HepG2 (cell line): ENCODE results near the gene SDK1. TPM values are rescaled to one million over a fixed set of nuclear protein-coding genes. Genes with fewer than 3 reads are reported as not detected.

Experiments
- ATAC-seq: fragments of 200-7000 bp; cut with Tn5 transposase; 3 replicates; pipeline ENCODE4 v1.9.1; 2020; ENCODE audit warnings: mild to moderate bottlenecking, moderate library complexity
- BruUV-seq: library from RNA; stranded (reverse); fragments of 400-500 nt; replicated peaks from 2 replicates; lab custom pipeline; 2021; lab: Mats Ljungman, UMichigan
- CTCF ChIA-PET: fragments of 300-600 bp; formaldehyde crosslinking; extraction: SDS; loops from one replicate; lab custom pipeline; 2021; ENCODE audit warnings: low total read pairs, inconsistent platforms, low intra/inter-chr PET ratio; lab: Yijun Ruan, JAX
- POLR2A ChIA-PET: fragments of 350-600 bp; sonication (Branson Sonifier 250); formaldehyde crosslinking; loops from one replicate; lab custom pipeline; 2020; ENCODE audit warnings: antibody characterized with exemption, inconsistent platforms; lab: Yijun Ruan, JAX
- DNase-seq: peaks from one replicate; pipeline ENCODE4 v3.0.0-alpha.2; 2015; ENCODE audit warnings: low spot score
- FAIRE-seq: peaks from 3 replicates; lab custom pipeline; 2011; peaks lifted over from hg19 to GRCh38; lab: Jason Lieb, UNC
- H2AFZ ChIP-seq: one replicate; pipeline ENCODE4 v1.6.1; 2011; ENCODE audit warnings: low read length, inconsistent platforms
- H3K27ac ChIP-seq: fragments of 300-600 bp; 3 replicates; pipeline ENCODE4 v1.8.0; 2011; ENCODE audit warnings: mixed run types, mild to moderate bottlenecking, mixed read lengths, low read length, inconsistent platforms; ENCODE audit not compliant: insufficient read depth; ENCODE audit errors: extremely low read length
- H3K27me3 ChIP-seq, 2 experiments: fragments of 200-600 bp in 1 of 2; 2 replicates in 1 of 2; 3 replicates in 1 of 2; pipeline versions ENCODE4 v1.6.0 to v1.8.0; 2011; ENCODE audit warnings: low read length in 2 of 2, mild to moderate bottlenecking in 2 of 2, moderate library complexity in 2 of 2, inconsistent platforms in 1 of 2; ENCODE audit not compliant: insufficient read depth in 2 of 2, control insufficient read depth in 1 of 2
- H3K36me3 ChIP-seq, 2 experiments: fragments of 200-600 bp in 1 of 2; replicated peaks in 1 of 2; 2 replicates in 1 of 2; 3 replicates in 1 of 2; pipeline versions ENCODE4 v1.5.1 to v1.8.0; 2011; ENCODE audit warnings: low read length in 2 of 2, inconsistent platforms in 1 of 2; ENCODE audit not compliant: insufficient read depth in 2 of 2, control insufficient read depth in 1 of 2
- H3K4me1 ChIP-seq: 2 replicates; pipeline ENCODE4 v1.5.1; 2012; ENCODE audit warnings: low read length, inconsistent platforms; ENCODE audit not compliant: insufficient read depth
- H3K4me2 ChIP-seq: 2 replicates; pipeline ENCODE4 v1.6.0; 2011; ENCODE audit warnings: low read depth, low read length, inconsistent platforms
- H3K4me3 ChIP-seq, 3 experiments: fragments of 200-600 bp in 1 of 3; sonication (generic), shearing (Covaris generic) in 1 of 3; replicated peaks in 1 of 3; 2 replicates each; pipeline ENCODE4 v1.5.1; 2011 to 2016; ENCODE audit warnings: low read length in 3 of 3, inconsistent platforms in 2 of 3, low read depth in 2 of 3, mild to moderate bottlenecking in 2 of 3, control low read depth in 1 of 3, mixed read lengths in 1 of 3; ENCODE audit not compliant: insufficient read depth in 1 of 3
- H3K79me2 ChIP-seq: one replicate; pipeline ENCODE4 v1.6.1; 2011; ENCODE audit warnings: low read length, inconsistent platforms; ENCODE audit not compliant: insufficient read depth
- H3K9ac ChIP-seq: 2 replicates; pipeline ENCODE4 v1.6.0; 2011; ENCODE audit warnings: mild to moderate bottlenecking, low read depth, low read length, inconsistent platforms; ENCODE audit not compliant: insufficient read depth
- H3K9me3 ChIP-seq: 2 replicates; pipeline ENCODE4 v1.5.1; 2012; ENCODE audit warnings: mild to moderate bottlenecking, low read length
- H4K20me1 ChIP-seq: 2 replicates; pipeline ENCODE4 v1.6.0; 2011; ENCODE audit warnings: inconsistent platforms, mild to moderate bottlenecking, low read length, moderate library complexity; ENCODE audit not compliant: insufficient read depth
- AHR ChIP-seq: IDR thresholded peaks from 2 replicates; pipeline ENCODE4 v1.6.1; 2018; ENCODE audit warnings: missing genetic modification reagents, missing compliant biosample characterization
- ATF7 ChIP-seq, 2 experiments: fragments of 450-650 bp in 1 of 2; sonication (generic) in 1 of 2; formaldehyde crosslinking in 1 of 2; IDR thresholded peaks; 2 replicates each; pipeline versions ENCODE4 v1.4.0 to v1.6.1; 2016 to 2020; ENCODE audit warnings: antibody characterized with exemption in 1 of 2, mild to moderate bottlenecking in 1 of 2, missing genetic modification reagents in 1 of 2
- HNF4G ChIP-seq, 2 experiments: sonication (generic) in 1 of 2; formaldehyde crosslinking in 1 of 2; IDR thresholded peaks; 2 replicates each; pipeline versions ENCODE4 v1.4.0 to v1.6.1; 2011 to 2020; ENCODE audit warnings: borderline replicate concordance in 2 of 2, low read depth in 2 of 2, mild to moderate bottlenecking in 2 of 2, low read length in 1 of 2, missing genetic modification reagents in 1 of 2, moderate library complexity in 1 of 2
- MAX ChIP-seq: IDR thresholded peaks from 2 replicates; pipeline ENCODE4 v1.6.1; 2012; ENCODE audit warnings: inconsistent platforms
- MTF2 ChIP-seq: sonication (generic); formaldehyde crosslinking; IDR thresholded peaks from 2 replicates; pipeline ENCODE4 v1.5.0; 2020; ENCODE audit warnings: missing genetic modification reagents, borderline replicate concordance
- NR0B2 ChIP-seq: sonication (generic); formaldehyde crosslinking; IDR thresholded peaks from 2 replicates; pipeline ENCODE4 v1.4.0; 2020; ENCODE audit warnings: mild to moderate bottlenecking, missing genetic modification reagents
- NR2C2 ChIP-seq: sonication (generic); formaldehyde crosslinking; IDR thresholded peaks from 2 replicates; pipeline ENCODE4 v1.4.0; 2020; ENCODE audit warnings: missing genetic modification reagents, mild to moderate bottlenecking, moderate library complexity, borderline replicate concordance
- NR2F6 ChIP-seq, 2 experiments: IDR thresholded peaks; 2 replicates each; pipeline ENCODE4 v1.6.1; 2016; ENCODE audit warnings: antibody characterized with exemption in 1 of 2, mild to moderate bottlenecking in 1 of 2
- RNF2 ChIP-seq: fragments of 450-650 bp; conservative IDR thresholded peaks from 2 replicates; pipeline ENCODE4 v1.6.1; 2016; ENCODE audit warnings: low read depth
- SALL1 ChIP-seq: sonication (generic); formaldehyde crosslinking; IDR thresholded peaks from 2 replicates; pipeline ENCODE4 v1.8.0; 2022; ENCODE audit warnings: mild to moderate bottlenecking, missing genetic modification reagents
- TOE1 ChIP-seq: sonication (generic); formaldehyde crosslinking; IDR thresholded peaks from 2 replicates; pipeline ENCODE4 v1.4.0; 2020; ENCODE audit warnings: mild to moderate bottlenecking, missing genetic modification reagents
- U2AF1 ChIP-seq: fragments of 200-400 bp; formaldehyde crosslinking; optimal IDR thresholded peaks from 2 replicates; pipeline ENCODE3; 2017; ENCODE audit warnings: mild to moderate bottlenecking, low read depth, low read length
- ZFX ChIP-seq: sonication (generic); formaldehyde crosslinking; IDR thresholded peaks from 2 replicates; pipeline ENCODE4 v1.4.0; 2020; ENCODE audit warnings: mild to moderate bottlenecking, low read depth, missing genetic modification reagents, moderate library complexity
- ZFY ChIP-seq: sonication (generic); formaldehyde crosslinking; IDR thresholded peaks from 2 replicates; pipeline ENCODE4 v1.4.0; 2020; ENCODE audit warnings: missing genetic modification reagents
- ZKSCAN5 ChIP-seq: sonication (generic); formaldehyde crosslinking; IDR thresholded peaks from 2 replicates; pipeline ENCODE4 v1.5.1; 2020; ENCODE audit warnings: mild to moderate bottlenecking, missing genetic modification reagents
- ZNF263 ChIP-seq: sonication (generic); formaldehyde crosslinking; IDR thresholded peaks from 2 replicates; pipeline ENCODE4 v1.4.0; 2020; ENCODE audit warnings: missing genetic modification reagents
- ZNF329 ChIP-seq: sonication (generic); formaldehyde crosslinking; IDR thresholded peaks from 2 replicates; pipeline ENCODE4 v1.9.0; 2021; ENCODE audit warnings: low read depth, mild to moderate bottlenecking, missing genetic modification reagents
- ZNF543 ChIP-seq: sonication (generic); formaldehyde crosslinking; IDR thresholded peaks from 2 replicates; pipeline ENCODE4 v1.4.0; 2020; ENCODE audit warnings: mild to moderate bottlenecking, missing genetic modification reagents
- ZNF687 ChIP-seq: sonication (generic); formaldehyde crosslinking; IDR thresholded peaks from 2 replicates; pipeline ENCODE4 v1.5.1; 2020; ENCODE audit warnings: mild to moderate bottlenecking, missing genetic modification reagents, moderate library complexity
- WGBS: methylation state at CpG from one replicate; pipeline ENCODE4 v1.1.6; 2017; ENCODE audit warnings: low lambda C conversion rate; 5-methylcytosine and 5-hydroxymethylcytosine counted together
- in situ Hi-C: cut with HindIII; loops from 2 replicates; pipeline ENCODE4 v1.10.0; 2017; ENCODE audit warnings: low pct_unique_long_range_greater_than_20kb; ENCODE audit not compliant: extremely low pct_ligation_motif_present
- intact Hi-C: fragments of 100-400 bp; cut with micrococcal nuclease; formaldehyde crosslinking; loops from one replicate; pipeline ENCODE4 v1.10.0; 2022; ENCODE audit not compliant: unreplicated experiment
- polyA plus RNA-seq, 8 experiments: library from polyadenylated mRNA; depleted of rRNA in 3 of 8; stranded (reverse) in 7 of 8; unstranded in 1 of 8; fragments of >200 nt; fragmentation: Illumina TruSeq in 4 of 8; extraction: Trizol in 4 of 8; gene quantifications; 2 replicates each; pipeline versions ENCODE4 v1.2.1 to v1.2.3, GENCODE V29; 2011 to 2016; ENCODE audit warnings: low read depth in 4 of 8, missing spikeins in 1 of 8, mixed read lengths in 1 of 8; ENCODE audit not compliant: insufficient read depth in 1 of 8
- total RNA-seq, 5 experiments: library from RNA; depleted of rRNA; stranded (reverse); fragments of >200 nt; fragmentation: Illumina TruSeq; extraction: Trizol; gene quantifications; 2 replicates each; pipeline ENCODE4 v1.2.3, GENCODE V29; 2016; ENCODE audit warnings: low read depth in 1 of 5
- TF ChIP-seq, protein P1 (sequence below): sonication (generic); formaldehyde crosslinking; IDR thresholded peaks from 2 replicates; pipeline ENCODE4 v1.5.0; 2020; ENCODE audit warnings: missing genetic modification reagents, mild to moderate bottlenecking, borderline replicate concordance

The SDK1 gene
- total and polyA plus RNA-seq, 2 of the 13 experiments (the other 11 are each of a cell fraction or from before 2014, with no cell fraction given), result 0.35 to 2.4 TPM

- intact Hi-C loops, result loop anchor here (10.0 kb wide), 1 partner anchor 239 kb away; no protein-coding TSS in a partner anchor
- no peaks in the 10 kb centered on the region for H4K20me1 ChIP-seq
- in situ Hi-C loops, result no loop called here
- CTCF ChIA-PET, result no interaction called here
- no peak overlapping the region for H3K4me3 ChIP-seq
- no TSS peak for BruUV-seq
- no peak overlapping the region for H3K27ac ChIP-seq
- DNase-seq (peak; percentile 45), ATAC-seq (peak; percentile 89), FAIRE-seq (peak; percentile 73)
- POLR2A ChIA-PET, result no interaction called here
- no peaks in the 10 kb centered on the region for H3K36me3 ChIP-seq
- H3K4me2 ChIP-seq, result no peak overlapping the region
- 12% methylated on average over 3 of the region's 14 CpGs for WGBS
- no peaks in the 10 kb centered on the region for H3K27me3 ChIP-seq
- H3K9ac ChIP-seq, result no peak overlapping the region
- H3K79me2 ChIP-seq, result no peaks in the 10 kb centered on the region
- H2AFZ ChIP-seq, result no peak overlapping the region
- H3K4me1 ChIP-seq, result peaks cover 40% of the 10 kb centered on the region
- no peaks in the 10 kb centered on the region for H3K9me3 ChIP-seq
- TF ChIP-seq ZNF687 (CRISPR knock-in tag), result peak; percentile 45
- no peak for TF ChIP-seq ZNF329
- no peak for TF ChIP-seq RNF2
- TF ChIP-seq ZNF263 (CRISPR knock-in tag), result no peak
- no peak for TF ChIP-seq ZKSCAN5
- TF ChIP-seq, protein P1, sequence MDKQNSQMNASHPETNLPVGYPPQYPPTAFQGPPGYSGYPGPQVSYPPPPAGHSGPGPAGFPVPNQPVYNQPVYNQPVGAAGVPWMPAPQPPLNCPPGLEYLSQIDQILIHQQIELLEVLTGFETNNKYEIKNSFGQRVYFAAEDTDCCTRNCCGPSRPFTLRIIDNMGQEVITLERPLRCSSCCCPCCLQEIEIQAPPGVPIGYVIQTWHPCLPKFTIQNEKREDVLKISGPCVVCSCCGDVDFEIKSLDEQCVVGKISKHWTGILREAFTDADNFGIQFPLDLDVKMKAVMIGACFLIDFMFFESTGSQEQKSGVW (CRISPR knock-in tag), result no peak
- no peak for TF ChIP-seq MTF2
- TF ChIP-seq U2AF1, result no peak
- TF ChIP-seq NR2C2 (CRISPR knock-in tag), result peak; percentile 52; the same call in 1 of the 2 replicates
- no peak for TF ChIP-seq TOE1 (CRISPR knock-in tag)
- peak; percentile 18; the same call in 1 of the 2 replicates for TF ChIP-seq NR2F6 (IDR thresholded peaks at IDR 0.05)
- TF ChIP-seq NR2F6 (CRISPR knock-in tag; IDR thresholded peaks at IDR 0.05), result peak; percentile 42; the same call in 1 of the 2 replicates
- no peak for TF ChIP-seq AHR (CRISPR knock-in tag)
- no peak for TF ChIP-seq ATF7 (IDR thresholded peaks at IDR 0.05)
- no peak for TF ChIP-seq ATF7 (CRISPR knock-in tag; IDR thresholded peaks at IDR 0.05)
- TF ChIP-seq ZNF543 (CRISPR knock-in tag), result no peak
- TF ChIP-seq SALL1 (CRISPR knock-in tag), result peak; percentile 21; the same call in 1 of the 2 replicates
- TF ChIP-seq ZFX (CRISPR knock-in tag), result 0 out of 2 replicates have a peak, but pooled peaks have one; percentile 45
- 0 out of 2 replicates have a peak, but pooled peaks have one; percentile 24 for TF ChIP-seq MAX
- peak; percentile 43; the same call in 1 of the 2 replicates for TF ChIP-seq HNF4G (IDR thresholded peaks at IDR 0.05; ENCODE audit: borderline replicate concordance, low read depth, low read length)
- TF ChIP-seq HNF4G (CRISPR knock-in tag; IDR thresholded peaks at IDR 0.05; ENCODE audit: borderline replicate concordance, low read depth), result no peak
- peak; percentile 31; the same call in 1 of the 2 replicates for TF ChIP-seq ZFY (CRISPR knock-in tag)
- no peak for TF ChIP-seq NR0B2 (CRISPR knock-in tag)
Observed at GRCh38 chr7:4235596-4235995, 934.5 kb downstream of the SDK1 start.
